CD4-positive, alpha-beta T cell (primary cell): ENCODE data around the gene PDIK1L. TPM values are rescaled to one million over a fixed set of nuclear protein-coding genes. Genes with fewer than 3 reads are reported as not detected.

Experiments
- ATAC-seq: fragments of 200-7000 bp; cut with Tn5 transposase; one replicate; pipeline ENCODE4 v1.10.0; 2022; ENCODE audit warnings: mild to moderate bottlenecking; ENCODE audit not compliant: poor library complexity
- CTCF ChIA-PET: fragments of 350-600 bp; sonication (Branson Sonifier 250); formaldehyde crosslinking; loops from one replicate; lab custom pipeline; 2021; ENCODE audit warnings: antibody characterized with exemption, inconsistent platforms; lab: Charles Lee
- POLR2A ChIA-PET: fragments of 350-600 bp; sonication (Branson Sonifier 250); formaldehyde crosslinking; loops from one replicate; lab custom pipeline; 2021; ENCODE audit warnings: antibody characterized with exemption, inconsistent platforms; lab: Charles Lee
- DNase-seq, 14 experiments: peaks; one replicate each; pipeline ENCODE4 v3.0.0-alpha.2; 2013 to 2020; ENCODE audit warnings: mixed read lengths in 2 of 14
- H3K27ac ChIP-seq, 2 donors: one replicate each; pipeline versions ENCODE4 v1.5.1 to v1.7.0; 2013; ENCODE audit warnings: low read length in 2 of 2, low read depth in 1 of 2, mild to moderate bottlenecking in 1 of 2
- H3K27me3 ChIP-seq, 2 experiments: 1 replicate in 1 of 2; 2 replicates in 1 of 2; pipeline versions ENCODE4 v1.6.1 to v1.7.0; 2013; ENCODE audit warnings: low read length in 2 of 2, control low read depth in 1 of 2, mild to moderate bottlenecking in 1 of 2, moderate library complexity in 1 of 2; ENCODE audit not compliant: insufficient read depth in 2 of 2, control insufficient read depth in 1 of 2
- H3K36me3 ChIP-seq: one replicate; pipeline ENCODE4 v1.6.1; 2013; ENCODE audit warnings: low read length, control low read depth; ENCODE audit not compliant: insufficient read depth
- H3K4me1 ChIP-seq: one replicate; pipeline ENCODE4 v1.6.1; 2013; ENCODE audit warnings: low read length, control low read depth; ENCODE audit not compliant: insufficient read depth
- H3K4me3 ChIP-seq: one replicate; pipeline ENCODE4 v1.5.1; 2013; ENCODE audit warnings: mild to moderate bottlenecking, low read length, moderate library complexity
- H3K9me3 ChIP-seq, 2 experiments: 1 replicate in 1 of 2; 2 replicates in 1 of 2; pipeline versions ENCODE4 v1.6.1 to v1.7.0; 2013; ENCODE audit warnings: low read length in 2 of 2, mild to moderate bottlenecking in 2 of 2, control low read depth in 1 of 2, moderate library complexity in 1 of 2; ENCODE audit not compliant: control insufficient read depth in 1 of 2, insufficient read depth in 1 of 2
- H3K27ac Mint-ChIP-seq: one replicate; pipeline ENCODE4 v1.8.0; 2020; ENCODE audit warnings: mixed read lengths
- H3K27me3 Mint-ChIP-seq: one replicate; pipeline ENCODE4 v1.8.0; 2021; ENCODE audit warnings: mixed read lengths
- H3K36me3 Mint-ChIP-seq: one replicate; pipeline ENCODE4 v1.8.0; 2021; ENCODE audit warnings: low read depth, mixed read lengths
- H3K4me1 Mint-ChIP-seq: one replicate; pipeline ENCODE4 v1.8.0; 2021; ENCODE audit warnings: low read depth, mixed read lengths
- H3K4me3 Mint-ChIP-seq: one replicate; pipeline ENCODE4 v1.8.0; 2020; ENCODE audit warnings: mild to moderate bottlenecking, mixed read lengths
- H3K9me3 Mint-ChIP-seq: one replicate; pipeline ENCODE4 v1.8.0; 2020; ENCODE audit warnings: mixed read lengths
- intact Hi-C, 2 experiments: fragments of 100-400 bp; cut with DNase I in 1 of 2; cut with micrococcal nuclease in 1 of 2; formaldehyde crosslinking; loops; one replicate each; pipeline versions ENCODE4 v1.15.1 to v1.9.0; 2023 to 2025; cut with DNase I, micrococcal nuclease
- total RNA-seq, 174 experiments: library from RNA in 2 of 174; stranded (reverse) in 2 of 174; gene quantifications; one replicate each; pipeline ENCODE4 v1.2.3 and lab custom pipeline; 2021 to 2026
- TF ChIP-seq, protein P1 (sequence below): fragments of 200-600 bp; IDR thresholded peaks from one replicate; pipeline ENCODE4 v1.8.0; 2022; ENCODE audit warnings: antibody characterized with exemption, mild to moderate bottlenecking

The PDIK1L gene
- total RNA-seq, 2 experiments from 2014 or later = 9.5 to 9.9 TPM

DNA sequence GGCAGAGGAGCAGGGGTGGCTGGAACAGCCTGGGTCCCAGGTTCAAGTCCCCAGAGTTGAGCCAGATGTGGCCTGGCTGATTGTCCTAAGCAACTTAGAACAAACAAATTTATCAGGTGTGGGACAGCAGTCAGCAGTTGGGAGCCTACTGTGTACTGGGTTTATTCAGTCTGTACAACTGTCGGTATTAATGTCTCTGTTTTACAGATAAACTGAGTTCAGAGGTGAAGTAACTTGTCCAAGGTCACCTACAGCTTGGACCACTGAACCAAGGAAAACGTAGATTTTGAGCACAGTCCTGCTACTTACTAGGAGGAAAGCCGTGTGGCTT is 29.6 kb upstream of the PDIK1L start:
- Mint-ChIP-seq H3K9me3 (no peaks in the 10 kb centered on the region), H3K36me3 (no peaks in the 10 kb centered on the region), H3K27me3 (peaks cover 24% of the 10 kb centered on the region), H3K4me1 (no peaks in the 10 kb centered on the region), H3K27ac (no peak overlapping the region), H3K4me3 (no peak overlapping the region)
- CTCF ChIA-PET = no interaction called here
- peaks cover 0 to 15% of the 10 kb centered on the region in 2 experiments for H3K27me3 ChIP-seq
- no peak overlapping the region for H3K27ac ChIP-seq
- POLR2A ChIA-PET = no interaction called here
- no peak overlapping the region for H3K4me3 ChIP-seq
- ATAC-seq = no peak
- H3K36me3 ChIP-seq = no peaks in the 10 kb centered on the region
- intact Hi-C loops = loop anchor here in 1 of 2 experiments (10.0 kb wide), 1 partner anchor 173 kb away; no protein-coding TSS in a partner anchor
- no peak for DNase-seq
- H3K4me1 ChIP-seq = no peaks in the 10 kb centered on the region
- H3K9me3 ChIP-seq = peaks cover 0 to 3% of the 10 kb centered on the region in 2 experiments
- TF ChIP-seq, protein P1, sequence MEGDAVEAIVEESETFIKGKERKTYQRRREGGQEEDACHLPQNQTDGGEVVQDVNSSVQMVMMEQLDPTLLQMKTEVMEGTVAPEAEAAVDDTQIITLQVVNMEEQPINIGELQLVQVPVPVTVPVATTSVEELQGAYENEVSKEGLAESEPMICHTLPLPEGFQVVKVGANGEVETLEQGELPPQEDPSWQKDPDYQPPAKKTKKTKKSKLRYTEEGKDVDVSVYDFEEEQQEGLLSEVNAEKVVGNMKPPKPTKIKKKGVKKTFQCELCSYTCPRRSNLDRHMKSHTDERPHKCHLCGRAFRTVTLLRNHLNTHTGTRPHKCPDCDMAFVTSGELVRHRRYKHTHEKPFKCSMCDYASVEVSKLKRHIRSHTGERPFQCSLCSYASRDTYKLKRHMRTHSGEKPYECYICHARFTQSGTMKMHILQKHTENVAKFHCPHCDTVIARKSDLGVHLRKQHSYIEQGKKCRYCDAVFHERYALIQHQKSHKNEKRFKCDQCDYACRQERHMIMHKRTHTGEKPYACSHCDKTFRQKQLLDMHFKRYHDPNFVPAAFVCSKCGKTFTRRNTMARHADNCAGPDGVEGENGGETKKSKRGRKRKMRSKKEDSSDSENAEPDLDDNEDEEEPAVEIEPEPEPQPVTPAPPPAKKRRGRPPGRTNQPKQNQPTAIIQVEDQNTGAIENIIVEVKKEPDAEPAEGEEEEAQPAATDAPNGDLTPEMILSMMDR = no peak

DNA sequence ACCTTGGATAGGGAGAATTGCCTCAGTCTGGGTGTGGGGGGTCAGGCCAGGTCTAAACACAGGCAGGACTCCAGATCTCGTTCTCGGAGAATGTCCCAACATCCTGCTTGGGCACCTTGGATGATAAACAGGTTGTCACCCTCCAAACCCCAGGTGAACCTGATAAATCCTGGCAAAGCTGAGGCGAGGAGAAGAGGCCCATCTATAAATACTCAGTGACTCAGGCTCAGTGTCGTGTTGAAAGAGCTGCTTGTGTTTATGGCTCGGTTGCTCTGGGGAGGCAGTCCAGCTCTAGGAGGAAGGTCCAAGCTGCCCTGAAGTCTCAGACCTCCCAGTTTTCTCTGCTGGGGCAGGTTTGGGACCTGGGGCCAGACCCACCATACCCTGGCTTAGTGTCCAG is 28.4 kb upstream of the PDIK1L start:
- CTCF ChIA-PET = no interaction called here
- no peaks in the 10 kb centered on the region for H3K36me3 Mint-ChIP-seq
- DNase-seq (no peak), ATAC-seq (no peak)
- H3K4me1 Mint-ChIP-seq = no peaks in the 10 kb centered on the region
- H3K27me3 Mint-ChIP-seq = peaks cover 24% of the 10 kb centered on the region
- Histone ChIP-seq H3K4me3 (no peak overlapping the region), H3K36me3 (no peaks in the 10 kb centered on the region), H3K4me1 (no peaks in the 10 kb centered on the region), H3K9me3 (peaks cover 0 to 3% of the 10 kb centered on the region in 2 experiments), H3K27ac (no peak overlapping the region), H3K27me3 (peaks cover 0 to 15% of the 10 kb centered on the region in 2 experiments)
- intact Hi-C loops = loop anchor here in 1 of 2 experiments (10.0 kb wide), 1 partner anchor 172 kb away; no protein-coding TSS in a partner anchor
- POLR2A ChIA-PET = no interaction called here
- H3K4me3 Mint-ChIP-seq = no peak overlapping the region
- no peak overlapping the region for H3K27ac Mint-ChIP-seq
- no peaks in the 10 kb centered on the region for H3K9me3 Mint-ChIP-seq
- TF ChIP-seq, protein P1 = no peak

GRCh38 chr1:26084091-26084561 is 27.5 kb upstream of the PDIK1L start:
- H3K27ac Mint-ChIP-seq = no peak overlapping the region
- no peaks in the 10 kb centered on the region for H3K4me1 Mint-ChIP-seq
- Histone ChIP-seq H3K27ac (no peak overlapping the region), H3K4me3 (no peak overlapping the region), H3K4me1 (no peaks in the 10 kb centered on the region), H3K27me3 (peaks cover 2 to 10% of the 10 kb centered on the region in 2 experiments), H3K36me3 (no peaks in the 10 kb centered on the region), H3K9me3 (peaks cover 0 to 3% of the 10 kb centered on the region in 2 experiments)
- no peak overlapping the region for H3K4me3 Mint-ChIP-seq
- CTCF ChIA-PET = interaction anchor here (0.5 kb wide), 1 partner anchor 72 kb away, joined by 4 read pairs; no protein-coding TSS in a partner anchor
- no peak for DNase-seq
- no peaks in the 10 kb centered on the region for H3K9me3 Mint-ChIP-seq
- ATAC-seq = no peak
- intact Hi-C loops = loop anchor here in 1 of 2 experiments (10.0 kb wide), 1 partner anchor 171 kb away; no protein-coding TSS in a partner anchor
- TF ChIP-seq, protein P1 = no peak
- H3K36me3 Mint-ChIP-seq = no peaks in the 10 kb centered on the region
- peaks cover 23% of the 10 kb centered on the region for H3K27me3 Mint-ChIP-seq
- POLR2A ChIA-PET = no interaction called here
